Ectodermal cell (in vitro differentiated cells): ENCODE data around the gene TMEM44.
A peak's percentile ranks its signal among the peaks of the same experiment; 100 is the strongest.
"Not testable (repeated sequence)": the region's sequence is repeated elsewhere in the genome, so short reads cannot be mapped to it uniquely, and the experiment has no call there.

Experiments used
- H3K27ac ChIP-seq: 2 replicates; pipeline ENCODE4 v1.7.0; 2013; ENCODE audit warnings: mild to moderate bottlenecking, low read depth, low read length; ENCODE audit not compliant: insufficient read depth, poor library complexity, severe bottlenecking
- H3K27me3 ChIP-seq: 2 replicates; pipeline ENCODE4 v1.7.0; 2013; ENCODE audit warnings: mild to moderate bottlenecking, low read length; ENCODE audit not compliant: insufficient read depth, control insufficient read depth, poor library complexity, severe bottlenecking
- H3K36me3 ChIP-seq: one replicate; pipeline ENCODE4 v1.7.0; 2013; ENCODE audit warnings: low read length; ENCODE audit not compliant: control insufficient read depth, insufficient read depth
- H3K4me1 ChIP-seq: one replicate; pipeline ENCODE4 v1.7.0; 2013; ENCODE audit warnings: low read length; ENCODE audit not compliant: control insufficient read depth, insufficient read depth
- H3K4me3 ChIP-seq: 2 replicates; pipeline ENCODE4 v1.7.0; 2013; ENCODE audit warnings: low read depth, low read length, control low read depth; ENCODE audit not compliant: insufficient read depth
- H3K9me3 ChIP-seq: 2 replicates; pipeline ENCODE4 v1.7.0; 2013; ENCODE audit warnings: mild to moderate bottlenecking, low read length, moderate library complexity; ENCODE audit not compliant: control insufficient read depth
- WGBS, 2 experiments: methylation state at CpG; one replicate each; pipeline ENCODE4 v1.1.7; 2013; ENCODE audit warnings: missing lambda C conversion rate in 2 of 2; 5-methylcytosine and 5-hydroxymethylcytosine counted together

TMEM44 gene

GRCh38 chr3:194647747-194648146 is 14.5 kb upstream of the TMEM44 start:
- Histone ChIP-seq H3K36me3 (peaks cover 42% of the 10 kb centered on the region), H3K27ac (no peak overlapping the region), H3K4me1 (no peaks in the 10 kb centered on the region), H3K9me3 (no peaks in the 10 kb centered on the region), H3K27me3 (no peaks in the 10 kb centered on the region), H3K4me3 (no peak overlapping the region)
- 88 to 93% methylated on average over 3 of the region's 3 CpGs for WGBS, 2 experiments

GRCh38 chr3:194642769-194643168 is 9.6 kb upstream of the TMEM44 start:
- H3K36me3 ChIP-seq = peaks cover 18% of the 10 kb centered on the region
- no peak overlapping the region for H3K4me3 ChIP-seq
- WGBS, 2 experiments = 98 to 100% methylated on average over 1 to 2 of the region's 2 CpGs
- no peak overlapping the region for H3K27ac ChIP-seq
- no peaks in the 10 kb centered on the region for H3K9me3 ChIP-seq
- no peaks in the 10 kb centered on the region for H3K4me1 ChIP-seq
- no peaks in the 10 kb centered on the region for H3K27me3 ChIP-seq

GRCh38 chr3:194640829-194641228 is 7.6 kb upstream of the TMEM44 start:
- 63 to 77% methylated on average over 7 of the region's 7 CpGs for WGBS, 2 experiments
- H3K4me3 ChIP-seq = no peak overlapping the region
- H3K27ac ChIP-seq = no peak overlapping the region
- H3K27me3 ChIP-seq = no peaks in the 10 kb centered on the region
- no peaks in the 10 kb centered on the region for H3K9me3 ChIP-seq
- peaks cover 18% of the 10 kb centered on the region for H3K36me3 ChIP-seq
- no peaks in the 10 kb centered on the region for H3K4me1 ChIP-seq

GRCh38 chr3:194638991-194639605 is 5.9 kb upstream of the TMEM44 start:
- Histone ChIP-seq H3K27ac (no peak overlapping the region), H3K36me3 (peaks cover 10% of the 10 kb centered on the region), H3K4me1 (no peaks in the 10 kb centered on the region), H3K9me3 (no peaks in the 10 kb centered on the region), H3K4me3 (no peak overlapping the region), H3K27me3 (no peaks in the 10 kb centered on the region)
- 92 to 97% methylated on average over 10 of the region's 10 CpGs for WGBS, 2 experiments

- H3K36me3 ChIP-seq = peaks cover 6% of the 10 kb centered on the region
- H3K4me1 ChIP-seq = no peaks in the 10 kb centered on the region
- no peak overlapping the region for H3K4me3 ChIP-seq
- 89 to 91% methylated on average over 22 of the region's 22 CpGs for WGBS, 2 experiments
- H3K9me3 ChIP-seq = no peaks in the 10 kb centered on the region
- no peak overlapping the region for H3K27ac ChIP-seq
- H3K27me3 ChIP-seq = no peaks in the 10 kb centered on the region
Measured at GRCh38 chr3:194637541-194638400, 4.6 kb upstream of the TMEM44 start.

GRCh38 chr3:194637066-194637465 is 3.8 kb upstream of the TMEM44 start:
- no peaks in the 10 kb centered on the region for H3K4me1 ChIP-seq
- H3K9me3 ChIP-seq = no peaks in the 10 kb centered on the region
- no peak overlapping the region for H3K4me3 ChIP-seq
- H3K27ac ChIP-seq = no peak overlapping the region
- peaks cover 4% of the 10 kb centered on the region for H3K36me3 ChIP-seq
- 82 to 88% methylated on average over 3 of the region's 3 CpGs for WGBS, 2 experiments
- H3K27me3 ChIP-seq = no peaks in the 10 kb centered on the region

GRCh38 chr3:194632809-194633348 is 340 bp downstream of the TMEM44 start:
- Histone ChIP-seq H3K4me3 (peak overlapping the region; percentile 75), H3K9me3 (peaks cover 3% of the 10 kb centered on the region), H3K36me3 (peaks cover 25% of the 10 kb centered on the region), H3K4me1 (no peaks in the 10 kb centered on the region), H3K27ac (no peak overlapping the region), H3K27me3 (no peaks in the 10 kb centered on the region)
- 3% methylated on average over 56 of the region's 56 CpGs for WGBS, 2 experiments

GRCh38 chr3:194632226-194632808 is 902 bp downstream of the TMEM44 start:
- Histone ChIP-seq H3K36me3 (peaks cover 29% of the 10 kb centered on the region), H3K4me1 (no peaks in the 10 kb centered on the region), H3K4me3 (peak overlapping the region; percentile 75), H3K27me3 (no peaks in the 10 kb centered on the region), H3K9me3 (peaks cover 3% of the 10 kb centered on the region), H3K27ac (no peak overlapping the region)
- 88 to 90% methylated on average over 11 of the region's 11 CpGs for WGBS, 2 experiments

GRCh38 chr3:194631696-194632095 is 1.5 kb downstream of the TMEM44 start:
- Histone ChIP-seq H3K4me3 (no peak overlapping the region), H3K27ac (no peak overlapping the region)
- WGBS, 2 experiments = 96 to 97% methylated on average over 4 of the region's 4 CpGs

GRCh38 chr3:194630681-194631080 is 2.5 kb downstream of the TMEM44 start:
- not testable (repeated sequence) for H3K9me3 ChIP-seq, H3K27me3 ChIP-seq, H3K4me3 ChIP-seq, H3K27ac ChIP-seq, H3K4me1 ChIP-seq
- 95 to 96% methylated on average over 27 to 29 of the region's 29 CpGs for WGBS, 2 experiments
- peaks cover 34% of the 10 kb centered on the region for H3K36me3 ChIP-seq

More at GRCh38 chr3:194631696-194632095, 1.5 kb downstream of the TMEM44 start:
- Histone ChIP-seq H3K9me3 (peaks cover 3% of the 10 kb centered on the region), H3K27me3 (no peaks in the 10 kb centered on the region), H3K4me1 (no peaks in the 10 kb centered on the region), H3K36me3 (peaks cover 29% of the 10 kb centered on the region)
